NCI-H2081 (cell line): ENCODE data around the gene C1orf74.
A peak's percentile ranks its signal among the peaks of the same experiment; 100 is the strongest.
"Not testable (repeated sequence)": the region's sequence is repeated elsewhere in the genome, so short reads cannot be mapped to it uniquely, and the experiment has no call there.

Experiments
- DNase-seq, 2 experiments: peaks; one replicate each; lab custom pipeline; 2025; lab: John Stamatoyannopoulos, UW

C1orf74 gene

DNA sequence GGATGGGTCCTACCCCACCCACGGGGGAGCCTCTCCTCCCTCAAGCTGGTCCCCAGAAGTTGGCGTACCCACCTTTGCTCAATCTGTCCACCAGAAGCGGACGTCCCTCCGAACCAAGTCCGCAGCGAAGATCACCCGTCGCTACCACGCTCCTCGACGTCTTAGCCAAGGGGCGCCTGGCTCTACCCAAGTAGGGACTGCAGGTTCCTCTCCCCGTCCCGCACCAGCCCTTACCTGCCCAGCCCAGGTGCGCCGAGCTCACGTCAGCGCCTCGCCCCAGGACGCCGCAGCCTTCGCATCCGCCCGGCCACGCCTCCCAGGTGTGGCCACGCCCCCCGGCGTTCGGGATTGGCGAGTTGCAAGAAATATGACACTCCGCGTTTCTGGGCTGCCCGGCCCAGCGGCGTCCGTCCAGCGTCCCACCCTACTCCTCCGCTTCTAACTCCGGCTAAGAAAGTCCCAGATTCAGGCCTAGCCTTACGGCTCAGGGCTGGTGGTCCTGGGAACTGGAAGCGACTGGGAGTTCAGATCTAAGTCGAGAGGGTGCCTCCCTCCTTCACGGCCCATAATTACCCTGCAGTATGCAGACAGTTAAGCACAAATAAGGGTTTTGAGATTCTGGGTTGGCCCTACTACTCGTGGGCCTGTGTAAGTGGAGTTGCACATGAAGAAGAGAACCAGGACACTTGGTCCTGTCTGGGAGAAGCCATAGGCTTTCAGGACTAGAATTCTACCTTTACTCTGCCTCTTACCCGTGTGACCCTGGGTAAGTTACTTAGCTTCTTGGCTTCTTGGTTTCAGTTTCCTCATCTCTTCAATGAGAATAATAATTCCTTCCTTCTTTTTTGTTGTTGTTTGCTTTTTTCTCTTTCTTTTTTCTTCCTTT, 21.8 kb upstream of the C1orf74 start, which contains the start of gene IRF6:
Gene IRF6 (minus strand): TSS at position 268 of the 886 bp plus-strand sequence. CDS start 4,729 bp downstream, outside the sequence.
- DNase-seq: peak; percentile 96

DNA sequence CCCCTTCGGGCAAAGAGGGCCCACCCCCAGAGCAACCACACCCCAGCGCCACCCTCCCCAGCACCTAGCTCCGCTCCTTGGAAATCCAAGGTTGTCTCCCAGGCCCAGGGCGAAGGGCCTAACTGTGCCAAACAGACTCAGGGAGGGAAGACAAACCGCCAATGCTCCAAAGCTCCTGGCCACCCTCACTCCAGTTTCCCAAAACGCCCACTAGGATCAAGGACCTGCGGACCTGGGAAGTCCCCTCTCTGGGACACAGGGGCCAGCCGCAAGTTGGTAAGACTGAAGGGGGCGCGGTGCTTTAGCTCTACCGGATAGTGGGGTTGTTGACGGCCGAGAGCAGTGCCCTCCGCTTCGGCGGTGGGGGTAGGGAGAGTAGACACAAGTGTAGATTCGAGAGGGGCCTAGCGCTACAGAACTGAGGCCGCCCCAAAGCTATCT, 21.0 kb upstream of the C1orf74 start:
- DNase-seq: no peak

DNA sequence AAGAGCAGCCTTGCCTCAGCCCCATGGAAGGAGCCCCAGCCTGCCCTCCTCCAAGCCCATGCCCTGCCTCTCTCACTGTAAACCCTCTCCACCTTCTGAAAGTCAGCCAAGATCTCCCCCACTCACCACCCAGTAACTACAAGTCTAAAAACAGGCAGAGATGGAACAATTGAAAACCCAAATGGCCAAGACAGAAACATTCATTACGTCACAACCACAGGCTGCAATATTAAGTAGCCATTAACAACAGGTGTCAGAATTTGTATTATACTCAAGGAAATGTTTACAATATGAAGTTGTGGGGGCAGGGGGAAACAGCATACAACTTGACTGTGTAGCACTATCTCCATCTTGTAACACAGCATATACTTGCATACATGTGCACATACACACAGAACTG, 19.2 kb upstream of the C1orf74 start:
- no peak for DNase-seq

DNA sequence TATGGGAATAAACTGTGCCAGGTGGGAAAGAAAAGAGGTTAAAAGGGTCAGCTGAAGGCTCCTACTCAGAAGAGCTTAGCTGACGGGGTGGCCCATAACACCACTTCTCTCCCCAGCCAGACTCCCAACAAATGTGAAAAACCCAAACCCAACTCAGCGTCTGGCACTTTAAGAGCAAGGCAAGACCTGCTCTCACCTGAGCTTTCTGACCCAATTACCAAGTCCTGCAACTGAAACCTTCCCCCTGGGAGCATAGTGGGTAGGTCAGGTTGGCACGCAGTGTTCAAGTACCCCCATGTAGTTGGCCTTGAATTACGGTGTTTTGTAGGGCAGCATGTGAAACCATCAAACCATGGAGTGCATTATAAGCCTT, 18.4 kb upstream of the C1orf74 start:
- DNase-seq: no peak

DNA sequence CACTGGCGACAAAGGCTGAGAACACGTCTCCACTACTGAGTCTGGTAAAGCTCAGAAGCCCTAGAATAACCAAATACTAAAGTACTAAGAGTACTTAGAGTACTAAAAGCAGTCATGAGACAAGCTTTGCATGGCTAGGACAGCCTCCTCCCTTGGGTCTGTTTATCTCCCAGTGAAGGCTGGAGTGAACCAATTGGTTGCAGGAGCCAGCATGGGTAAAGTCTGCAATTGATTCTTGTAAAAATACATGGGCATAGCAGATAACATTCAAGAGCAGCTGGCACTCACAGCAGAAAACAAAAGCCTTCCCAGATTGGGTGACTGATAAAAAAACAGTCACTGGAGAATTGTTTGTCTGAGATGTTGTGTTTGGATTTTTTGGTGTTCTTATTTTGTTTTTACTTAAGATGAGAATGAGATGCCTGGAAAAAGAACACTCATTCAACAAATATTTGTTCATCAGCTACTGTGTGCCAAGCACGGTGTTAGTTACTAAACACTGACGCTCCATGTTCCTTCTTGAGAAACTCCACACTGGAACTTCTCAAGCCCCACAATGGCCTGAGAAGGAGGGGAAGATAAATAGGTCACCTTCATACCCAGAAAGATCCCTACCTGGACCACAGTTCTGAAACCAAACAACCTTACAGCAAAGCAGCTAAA, 17.9 kb upstream of the C1orf74 start:
- DNase-seq: no peak

DNA sequence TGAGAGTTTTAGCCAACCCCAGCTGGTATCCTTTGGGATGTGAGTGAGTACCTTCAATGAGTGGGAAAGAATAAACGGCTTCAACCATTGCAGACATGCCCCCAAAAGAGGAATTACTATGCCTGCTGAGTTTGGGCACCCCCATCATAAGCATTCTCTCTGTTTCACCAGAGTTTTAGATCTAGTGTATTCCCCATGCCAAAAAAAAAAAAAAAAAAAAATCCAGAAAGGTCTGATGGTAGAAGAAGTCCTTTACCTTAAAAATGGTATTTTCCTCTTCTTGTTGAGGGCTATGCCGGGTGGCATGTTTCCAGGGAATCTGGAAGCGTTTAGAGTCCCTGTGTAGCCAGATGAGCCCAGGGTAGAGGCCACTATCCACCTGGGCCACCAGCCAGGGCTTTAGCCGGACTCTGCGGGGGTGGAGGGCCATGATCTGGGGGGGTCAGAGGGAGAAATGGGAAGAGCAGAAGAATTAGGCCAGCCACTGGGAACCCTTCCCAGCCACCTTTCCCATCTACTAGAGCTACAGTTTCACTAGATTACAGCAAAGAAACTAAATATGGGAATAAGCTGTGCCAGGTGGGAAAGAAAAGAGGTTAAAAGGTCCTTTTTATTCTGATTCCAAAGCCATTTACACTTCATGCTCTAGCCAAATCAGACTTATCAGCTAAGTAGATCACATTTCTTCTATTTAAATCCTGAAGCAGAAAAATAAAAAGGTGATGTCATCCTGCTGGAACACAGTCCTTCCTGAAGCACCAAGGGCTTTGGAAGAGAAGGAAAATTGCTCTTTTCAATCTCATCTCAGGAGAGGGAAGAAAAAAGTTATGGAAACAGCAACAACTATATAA, 16.9 kb upstream of the C1orf74 start:
- no peak for DNase-seq

DNA sequence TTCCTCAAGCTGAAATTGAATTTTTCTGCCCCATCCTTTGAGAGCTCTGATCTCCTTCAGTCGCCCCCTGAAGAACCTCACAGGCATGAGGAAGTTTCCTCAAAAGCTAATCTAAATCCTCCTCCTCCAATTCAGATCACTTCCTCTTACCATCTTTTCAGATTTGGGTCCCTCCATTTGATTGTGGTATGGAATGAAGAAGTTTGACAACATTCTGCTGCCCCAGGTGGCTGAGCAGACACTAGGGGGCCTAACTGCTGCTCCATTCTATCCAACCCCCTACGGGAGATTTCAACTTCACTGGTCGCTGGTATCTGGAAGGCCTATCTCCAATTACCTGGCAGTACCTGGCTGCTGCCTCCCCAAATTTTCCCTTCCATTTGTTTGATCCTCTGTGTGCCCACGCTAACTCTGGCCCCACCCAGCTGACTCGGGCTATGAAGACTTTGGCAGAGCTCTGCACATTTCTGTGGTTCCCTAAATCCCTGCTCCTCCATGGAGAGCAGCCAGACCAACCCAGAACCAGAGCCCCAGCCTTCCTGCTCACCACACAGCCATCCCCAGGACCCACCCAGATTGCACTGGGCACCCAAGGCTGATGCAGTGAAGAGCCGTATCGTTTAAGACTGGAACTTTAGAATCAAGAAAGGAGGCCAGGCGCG, 13.8 kb upstream of the C1orf74 start:
- no peak for DNase-seq

DNA sequence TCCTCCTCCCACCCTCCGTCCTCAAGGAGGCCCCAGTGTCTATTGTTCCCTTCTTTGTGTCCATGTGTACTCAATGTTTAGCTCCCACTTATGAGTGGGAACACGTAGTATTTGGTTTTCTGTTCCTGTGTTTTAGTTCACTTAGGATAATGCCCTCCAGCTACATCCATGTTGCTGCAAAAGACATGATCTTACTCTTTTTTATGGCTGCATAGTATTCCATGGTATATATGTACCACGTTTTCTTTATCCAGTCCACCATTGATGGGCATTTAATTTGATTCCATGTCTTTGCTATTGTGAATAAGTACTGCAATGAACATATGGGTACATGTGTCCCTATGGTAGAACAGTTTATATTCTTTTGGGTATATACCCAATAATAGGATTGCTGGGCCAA, 9.4 kb upstream of the C1orf74 start:
- DNase-seq: not testable (repeated sequence)

DNA sequence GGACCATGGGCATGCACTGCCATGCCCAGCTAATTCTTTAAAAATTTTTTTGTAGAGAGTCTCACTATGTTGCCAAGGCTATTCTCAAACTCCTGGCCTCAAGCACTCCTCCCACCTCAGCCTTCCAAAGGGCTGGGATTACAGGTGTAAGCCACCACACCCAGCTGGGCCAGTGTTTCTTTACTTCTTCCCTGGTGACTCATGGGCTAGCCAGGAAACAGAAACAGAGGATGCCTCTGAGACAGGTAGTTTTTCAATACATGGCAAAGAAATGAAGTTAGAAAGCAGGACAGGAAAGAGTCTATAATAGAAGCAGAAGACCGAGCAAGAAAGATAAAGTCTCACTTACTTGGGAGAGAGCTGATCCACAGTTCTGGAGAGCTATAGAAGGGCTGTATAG, 7.6 kb upstream of the C1orf74 start:
- no peak for DNase-seq

DNA sequence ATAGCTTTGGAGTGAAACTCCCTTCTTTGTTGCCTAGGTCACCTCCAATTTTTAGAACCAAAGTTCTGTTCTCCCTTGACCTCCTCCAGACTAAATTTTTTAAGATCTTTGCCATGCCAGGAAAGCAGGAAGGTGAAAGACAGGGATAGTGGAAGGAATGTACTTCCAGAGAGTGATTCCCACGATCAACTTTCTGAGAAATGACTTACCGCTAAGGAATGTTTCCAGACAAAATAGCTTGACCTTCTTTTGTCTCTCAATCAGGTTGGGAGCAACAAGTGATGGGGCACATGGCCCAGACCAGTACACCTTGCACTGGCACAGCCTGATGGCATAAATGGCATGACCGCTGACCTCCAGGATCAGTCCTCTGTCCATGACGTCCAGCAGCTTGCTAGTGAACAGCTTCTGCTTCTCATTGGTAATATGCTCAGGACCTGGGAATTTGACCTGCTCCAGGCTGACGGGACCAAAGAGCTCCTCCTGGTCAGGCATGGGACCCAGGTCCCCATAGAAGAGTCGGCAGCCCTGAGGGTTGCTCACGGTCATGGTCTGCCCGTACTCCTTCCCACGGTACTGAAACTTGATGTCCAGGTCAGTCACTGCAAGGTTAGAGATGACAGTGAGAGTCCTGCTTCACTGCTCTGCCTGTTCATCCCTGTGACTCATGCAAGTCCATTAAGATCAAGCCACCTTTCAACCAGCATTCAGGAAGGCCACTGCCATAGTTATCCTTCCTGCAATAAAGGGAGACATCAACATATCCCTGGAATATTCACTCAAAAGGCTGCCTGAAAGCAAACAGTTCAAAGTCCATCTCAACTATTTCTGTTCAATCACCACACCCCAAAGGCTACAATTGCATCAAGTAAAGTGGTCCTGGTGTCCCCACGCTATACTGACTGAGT, 6.2 kb upstream of the C1orf74 start:
- DNase-seq: no peak

DNA sequence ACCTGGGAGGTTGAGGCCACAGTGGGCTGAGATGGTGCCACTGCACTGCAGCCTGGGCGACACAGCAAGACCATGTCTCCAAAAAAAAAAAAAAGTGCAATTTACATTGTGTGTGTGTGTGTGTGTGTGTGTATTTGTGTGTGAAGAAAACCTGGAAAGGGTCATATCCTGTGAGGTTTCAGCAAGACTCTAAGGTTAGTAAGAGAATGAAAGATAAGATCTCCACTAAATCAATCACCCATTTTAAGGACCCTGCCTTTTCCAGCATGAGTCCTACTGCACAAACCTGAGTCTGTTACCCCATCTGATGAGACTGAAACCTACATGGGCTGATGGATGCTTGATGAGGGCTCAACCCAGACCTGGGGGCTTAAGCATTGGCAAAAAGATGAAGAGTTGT, 4.9 kb upstream of the C1orf74 start:
- DNase-seq: no peak

DNA sequence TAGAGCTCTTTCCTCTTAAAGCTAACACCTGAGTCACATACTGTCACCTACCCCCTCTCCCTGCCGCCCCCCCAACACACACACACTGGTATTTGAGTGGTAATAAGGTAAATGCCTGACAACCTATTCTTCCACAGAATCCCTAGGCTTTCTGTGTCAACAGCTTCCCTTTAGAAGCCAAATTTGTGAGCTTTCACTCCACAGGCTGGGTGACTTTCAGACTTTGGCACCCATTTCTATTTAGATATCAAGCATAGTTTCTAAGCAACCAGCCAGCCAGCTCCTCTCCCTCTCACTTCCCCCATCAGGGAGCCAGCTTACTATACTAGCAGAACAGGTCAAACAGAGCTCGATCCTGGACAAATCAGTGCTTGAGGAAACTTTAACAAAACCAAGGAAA, 3.2 kb upstream of the C1orf74 start:
- DNase-seq: peak in 1 of 2 experiments; percentile 33

DNA sequence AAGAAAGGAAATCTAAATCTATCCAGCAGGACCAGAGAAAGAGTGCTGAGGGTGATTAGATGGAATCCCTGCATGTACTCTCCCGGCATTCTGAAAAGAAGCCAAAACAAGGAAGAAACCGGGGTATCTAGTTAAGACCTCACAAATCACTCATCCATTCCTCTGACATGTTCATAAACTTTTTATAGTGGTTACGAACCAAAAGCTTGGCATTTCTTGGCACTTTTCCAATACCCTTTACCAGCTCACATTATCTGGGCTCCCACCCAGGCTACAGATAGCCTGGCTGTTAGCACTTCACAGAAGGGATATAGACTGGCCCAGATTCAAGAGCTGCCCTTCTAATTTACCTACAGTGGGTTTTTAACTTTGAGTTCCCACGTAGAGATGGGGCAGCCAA, 1.8 kb upstream of the C1orf74 start:
- no peak for DNase-seq

DNA sequence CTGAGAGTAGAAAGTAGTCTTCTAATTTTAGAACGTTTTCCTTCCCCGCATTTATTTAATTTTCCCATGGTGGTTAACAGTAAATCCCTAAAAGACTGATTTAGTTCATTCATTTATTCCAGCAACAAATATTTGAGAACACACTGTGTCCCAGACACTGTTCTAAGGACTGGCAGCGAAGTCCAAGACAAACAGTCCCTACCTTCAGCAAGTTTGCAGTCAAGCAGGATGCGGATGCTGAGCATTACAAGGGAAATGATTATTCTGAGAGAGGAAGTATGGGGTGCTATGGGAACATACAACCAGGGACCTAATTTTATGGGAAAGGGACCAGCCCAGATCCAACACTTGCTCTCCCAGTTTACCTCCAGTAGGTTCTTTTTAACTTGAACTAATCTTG, 1.2 kb upstream of the C1orf74 start:
- no peak for DNase-seq

DNA sequence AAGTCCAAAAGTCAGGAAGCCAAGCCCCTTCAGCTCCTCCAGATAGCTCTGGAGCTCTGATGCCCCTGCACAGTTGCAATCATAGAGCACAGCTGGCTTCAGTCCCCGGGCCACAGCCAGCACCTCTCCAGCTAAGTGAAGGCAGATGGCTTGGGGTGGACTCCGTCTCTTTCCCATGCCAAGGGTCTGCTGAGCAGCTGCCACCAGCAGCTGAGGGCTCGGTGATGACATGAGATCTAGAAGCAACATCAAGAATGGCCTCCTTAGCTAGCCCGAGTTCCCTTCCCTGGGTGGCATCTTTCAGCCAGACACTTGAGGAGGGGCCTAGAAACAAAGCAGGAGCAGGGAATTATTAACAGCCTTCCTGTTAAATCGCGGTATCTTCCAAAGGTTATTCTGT, 973 bp downstream of the C1orf74 start:
- DNase-seq: no peak

DNA sequence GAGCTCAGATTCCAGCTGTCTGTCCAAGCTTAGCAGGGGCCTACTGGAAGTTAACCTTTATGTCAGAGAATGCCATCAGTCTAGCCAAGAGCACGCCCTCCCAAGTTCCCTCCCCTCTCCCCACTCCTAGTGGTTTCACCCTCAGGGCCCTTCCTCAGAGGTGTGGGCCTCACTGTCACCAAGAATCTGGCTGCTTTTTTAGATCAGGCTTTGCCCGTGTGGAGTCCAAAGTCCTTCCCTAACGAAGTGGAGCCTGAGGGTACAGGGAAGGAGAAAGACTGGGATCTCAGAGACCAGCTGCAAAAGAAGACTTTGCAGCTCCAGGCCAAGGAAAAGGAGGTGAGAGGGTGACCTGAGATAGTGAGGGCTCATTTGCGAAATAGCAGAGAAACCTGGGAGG, 4.1 kb downstream of the C1orf74 start:
- DNase-seq: no peak

DNA sequence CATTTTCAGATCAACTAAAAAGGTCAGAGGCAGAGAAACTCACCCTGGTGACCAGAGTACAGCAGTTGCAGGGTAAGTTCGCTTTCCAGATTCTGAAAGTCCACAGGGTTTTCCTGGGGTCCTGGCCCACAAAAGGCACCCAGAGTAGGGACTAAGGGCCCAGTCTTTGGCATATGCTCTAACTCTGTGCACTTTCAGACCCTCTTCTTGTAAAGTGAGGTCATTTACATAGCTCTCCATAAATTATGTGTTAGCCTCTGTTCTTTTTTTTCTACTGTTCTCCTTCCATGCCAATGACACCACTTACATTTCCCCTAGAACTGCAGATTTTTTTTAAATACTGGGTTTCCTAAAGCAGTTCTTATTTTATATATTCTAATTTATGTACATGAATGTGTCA, 6.3 kb downstream of the C1orf74 start:
- no peak for DNase-seq

DNA sequence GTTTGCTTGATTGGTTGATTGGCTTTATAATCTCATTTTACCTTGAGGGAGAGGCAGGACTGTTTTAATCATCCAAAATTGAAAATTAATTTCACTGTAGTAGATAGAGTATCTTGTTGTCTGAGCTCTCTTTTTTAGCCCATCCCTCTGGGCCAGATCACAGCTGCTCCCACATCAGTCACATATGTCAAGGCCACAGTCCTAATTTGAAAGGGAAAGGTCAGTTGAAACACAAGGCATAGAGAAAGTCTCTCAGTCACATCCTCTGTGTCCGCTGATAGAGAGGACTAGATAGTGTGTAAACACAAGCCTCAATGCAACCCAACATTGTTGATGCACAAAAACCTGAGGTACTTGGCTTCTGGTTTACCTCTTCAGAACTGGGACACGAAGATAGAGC, 6.8 kb downstream of the C1orf74 start:
- no peak for DNase-seq

DNA sequence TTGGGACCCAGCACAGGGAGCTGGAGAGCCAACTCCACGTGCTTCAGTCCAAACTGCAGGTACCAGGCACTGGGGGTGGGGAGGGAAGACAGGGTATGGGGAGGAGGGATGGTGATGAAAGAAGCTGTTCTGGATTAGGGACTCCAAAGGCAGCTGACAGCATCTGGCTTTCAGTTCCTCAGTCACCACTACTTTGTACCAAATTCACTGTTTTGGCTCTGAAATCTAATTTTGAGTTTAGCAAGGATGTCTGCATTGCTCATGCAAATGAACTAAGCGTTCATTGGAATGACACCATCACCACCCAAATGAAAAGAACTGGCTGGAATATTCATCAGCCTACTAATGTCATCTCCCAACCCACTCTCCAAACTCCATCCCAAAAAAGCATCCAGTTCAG, 8.7 kb downstream of the C1orf74 start:
- no peak for DNase-seq

DNA sequence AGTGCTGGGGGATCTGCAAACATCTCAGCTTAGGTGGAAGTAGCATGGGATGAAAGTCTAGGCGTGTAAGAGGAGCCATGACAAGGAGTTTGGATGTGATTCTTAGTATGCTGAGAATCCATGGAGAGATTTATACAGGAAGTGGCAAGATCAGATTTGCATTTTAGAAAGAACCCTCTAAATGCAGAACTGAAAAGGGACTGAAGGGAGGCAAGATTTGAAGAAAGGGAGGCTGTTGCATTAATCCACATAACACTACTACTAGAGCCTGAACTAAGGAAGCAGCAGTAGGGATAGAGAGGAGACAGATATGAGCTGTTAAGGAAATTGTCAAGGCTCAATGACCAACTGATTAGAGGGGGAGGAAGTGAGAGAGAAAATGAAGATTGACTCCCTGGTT, 9.8 kb downstream of the C1orf74 start:
- no peak for DNase-seq

DNA sequence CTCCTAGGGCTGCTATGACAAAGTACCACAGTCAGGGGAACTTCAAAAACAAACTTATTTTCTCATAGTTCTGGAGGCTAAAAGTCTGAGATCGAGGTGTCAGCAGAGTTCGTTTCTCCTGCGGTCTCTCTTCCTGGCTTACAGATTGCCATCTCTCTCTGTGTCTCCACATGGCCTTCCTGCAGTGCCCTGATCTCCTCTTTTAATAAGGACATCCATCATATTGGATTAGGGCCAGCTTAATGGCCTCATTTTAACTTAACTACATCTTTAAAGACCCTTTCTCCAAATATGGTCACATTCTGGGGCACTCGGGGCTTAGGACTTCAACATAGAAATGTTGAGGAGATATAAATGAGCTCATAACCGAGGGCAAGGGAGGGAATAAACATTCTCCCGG, 12.2 kb downstream of the C1orf74 start:
- no peak for DNase-seq
